Glutamatergic neuron (in vitro differentiated cells): ENCODE results near the gene FHIT. TPM values are rescaled to one million over a fixed set of nuclear protein-coding genes. Genes with fewer than 3 reads are reported as not detected.
"Not testable (repeated sequence)": the region's sequence is repeated elsewhere in the genome, so short reads cannot be mapped to it uniquely, and the experiment has no call there.

Source experiments
- DNase-seq: peaks from one replicate; pipeline ENCODE4 v3.0.0; 2022
- H3K27ac Mint-ChIP-seq: one replicate; pipeline ENCODE4 v1.8.0; 2020; ENCODE audit warnings: mild to moderate bottlenecking, mixed read lengths, inconsistent platforms; ENCODE audit not compliant: unreplicated experiment
- H3K27me3 Mint-ChIP-seq: one replicate; pipeline ENCODE4 v1.8.0; 2020; ENCODE audit warnings: mild to moderate bottlenecking, moderate library complexity, mixed read lengths, inconsistent platforms; ENCODE audit not compliant: unreplicated experiment
- H3K36me3 Mint-ChIP-seq: one replicate; pipeline ENCODE4 v1.8.0; 2020; ENCODE audit warnings: mild to moderate bottlenecking, mixed read lengths, inconsistent platforms; ENCODE audit not compliant: unreplicated experiment
- H3K4me1 Mint-ChIP-seq: one replicate; pipeline ENCODE4 v1.8.0; 2020; ENCODE audit warnings: mild to moderate bottlenecking, low read depth, mixed read lengths, inconsistent platforms; ENCODE audit not compliant: unreplicated experiment
- H3K4me3 Mint-ChIP-seq: one replicate; pipeline ENCODE4 v1.8.0; 2020; ENCODE audit warnings: mild to moderate bottlenecking, mixed read lengths, inconsistent platforms; ENCODE audit not compliant: unreplicated experiment
- H3K9me3 Mint-ChIP-seq: one replicate; pipeline ENCODE4 v1.8.0; 2020; ENCODE audit warnings: mild to moderate bottlenecking, moderate library complexity, mixed read lengths, inconsistent platforms; ENCODE audit not compliant: unreplicated experiment
- total RNA-seq: library from RNA; stranded (reverse); fragmentation: NEBNext Ultra II Directional; extraction: Animal tissue kit (Norgen Biotek cat#: 25700); gene quantifications from one replicate; pipeline ENCODE4 v1.2.1, GENCODE V29; 2021; ENCODE audit not compliant: unreplicated experiment
- TF ChIP-seq, protein P1 (sequence below): fragments of 200-600 bp; sonication (generic); IDR thresholded peaks from one replicate; pipeline ENCODE4 v1.5.0; 2021; ENCODE audit not compliant: partially characterized antibody, unreplicated experiment

The FHIT gene
- total RNA-seq, 1 donor from 2014 or later = 15.2 TPM

DNA sequence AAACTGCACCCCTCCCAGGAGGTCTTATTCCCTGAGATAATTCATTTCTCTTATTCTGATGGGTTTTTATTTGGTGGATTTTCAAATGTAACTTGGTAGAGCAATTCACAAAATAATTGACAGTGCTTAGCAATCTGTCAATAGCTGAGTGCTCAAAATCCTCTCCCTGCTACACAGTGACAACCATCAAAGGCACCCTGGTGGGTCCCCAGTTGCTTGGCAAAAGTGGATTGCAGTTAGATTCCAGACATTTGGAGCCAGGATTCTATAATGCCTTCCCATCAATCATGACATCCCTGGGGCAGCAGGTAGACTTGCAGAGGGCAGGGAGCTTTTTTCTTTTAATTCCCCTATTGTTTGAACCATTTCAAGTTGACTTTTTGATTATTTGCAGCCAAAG lies 59.0 kb downstream of the FHIT start:
- DNase-seq = no peak
- Mint-ChIP-seq H3K4me1 (no peaks in the 10 kb centered on the region), H3K9me3 (no peaks in the 10 kb centered on the region), H3K36me3 (no peaks in the 10 kb centered on the region), H3K27ac (no peak overlapping the region), H3K27me3 (no peaks in the 10 kb centered on the region), H3K4me3 (no peak overlapping the region)
- TF ChIP-seq, protein P1, sequence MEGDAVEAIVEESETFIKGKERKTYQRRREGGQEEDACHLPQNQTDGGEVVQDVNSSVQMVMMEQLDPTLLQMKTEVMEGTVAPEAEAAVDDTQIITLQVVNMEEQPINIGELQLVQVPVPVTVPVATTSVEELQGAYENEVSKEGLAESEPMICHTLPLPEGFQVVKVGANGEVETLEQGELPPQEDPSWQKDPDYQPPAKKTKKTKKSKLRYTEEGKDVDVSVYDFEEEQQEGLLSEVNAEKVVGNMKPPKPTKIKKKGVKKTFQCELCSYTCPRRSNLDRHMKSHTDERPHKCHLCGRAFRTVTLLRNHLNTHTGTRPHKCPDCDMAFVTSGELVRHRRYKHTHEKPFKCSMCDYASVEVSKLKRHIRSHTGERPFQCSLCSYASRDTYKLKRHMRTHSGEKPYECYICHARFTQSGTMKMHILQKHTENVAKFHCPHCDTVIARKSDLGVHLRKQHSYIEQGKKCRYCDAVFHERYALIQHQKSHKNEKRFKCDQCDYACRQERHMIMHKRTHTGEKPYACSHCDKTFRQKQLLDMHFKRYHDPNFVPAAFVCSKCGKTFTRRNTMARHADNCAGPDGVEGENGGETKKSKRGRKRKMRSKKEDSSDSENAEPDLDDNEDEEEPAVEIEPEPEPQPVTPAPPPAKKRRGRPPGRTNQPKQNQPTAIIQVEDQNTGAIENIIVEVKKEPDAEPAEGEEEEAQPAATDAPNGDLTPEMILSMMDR = no peak

DNA sequence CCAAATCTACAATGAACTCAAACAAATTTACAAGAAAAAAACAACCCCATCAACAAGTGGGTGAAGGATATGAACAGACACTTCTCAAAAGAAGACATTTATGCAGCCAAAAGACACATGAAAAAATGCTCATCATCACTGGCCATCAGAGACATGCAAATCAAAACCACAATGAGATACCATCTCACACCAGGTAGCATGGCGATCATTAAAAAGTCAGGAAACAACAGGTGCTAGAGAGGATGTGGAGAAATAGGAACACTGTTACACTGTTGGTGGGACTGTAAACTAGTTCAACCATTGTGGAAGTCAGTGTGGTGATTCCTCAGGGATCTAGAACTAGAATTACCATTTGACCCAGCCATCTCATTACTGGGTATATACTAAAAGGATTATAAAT lies 61.0 kb downstream of the FHIT start:
- not testable (repeated sequence) for H3K9me3 Mint-ChIP-seq, H3K36me3 Mint-ChIP-seq, H3K27me3 Mint-ChIP-seq, H3K4me1 Mint-ChIP-seq, H3K4me3 Mint-ChIP-seq, DNase-seq, H3K27ac Mint-ChIP-seq

DNA sequence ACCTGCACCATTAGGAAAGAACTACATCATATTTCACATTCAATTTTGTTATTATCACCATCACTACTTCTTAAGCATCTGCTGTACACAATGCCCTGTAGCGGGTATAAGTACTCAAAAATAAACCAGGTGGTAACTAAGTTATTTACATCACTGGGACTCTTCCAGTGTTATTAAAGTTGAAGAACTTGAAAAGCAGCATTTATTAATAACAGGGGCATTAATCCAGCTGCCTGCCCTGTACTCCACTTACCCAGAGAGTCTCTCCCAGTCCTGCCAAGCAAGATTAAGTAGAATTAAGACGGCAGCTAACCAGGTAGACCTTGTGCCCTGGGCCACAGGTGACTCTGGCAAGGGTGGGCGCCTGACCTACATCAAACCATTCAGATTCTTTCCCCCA lies 65.2 kb downstream of the FHIT start:
- DNase-seq = no peak
- no peaks in the 10 kb centered on the region for H3K36me3 Mint-ChIP-seq
- no peaks in the 10 kb centered on the region for H3K4me1 Mint-ChIP-seq
- no peak overlapping the region for H3K4me3 Mint-ChIP-seq
- TF ChIP-seq, protein P1 = no peak
- H3K27ac Mint-ChIP-seq = no peak overlapping the region
- H3K9me3 Mint-ChIP-seq = no peaks in the 10 kb centered on the region
- no peaks in the 10 kb centered on the region for H3K27me3 Mint-ChIP-seq

DNA sequence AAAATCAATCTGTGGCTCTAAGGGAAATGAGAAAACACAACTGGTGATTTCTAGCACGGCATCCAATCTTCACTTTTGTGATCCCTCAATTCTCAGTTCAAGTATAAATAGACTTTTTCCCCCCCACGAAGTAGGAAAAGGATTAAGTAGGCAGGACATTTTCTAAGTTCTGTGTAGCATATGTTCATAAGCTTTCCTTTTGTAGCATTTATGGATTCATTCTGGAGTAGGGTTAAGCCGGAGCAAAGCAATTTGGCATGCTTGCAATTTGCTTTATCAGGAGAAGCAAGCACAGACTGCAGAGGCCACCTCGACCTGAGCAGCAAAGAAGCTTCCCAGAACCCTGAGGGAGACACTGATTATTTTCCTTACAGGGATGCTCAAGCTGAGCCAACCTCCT lies 66.3 kb downstream of the FHIT start:
- DNase-seq = no peak
- TF ChIP-seq, protein P1 = no peak
- no peaks in the 10 kb centered on the region for H3K36me3 Mint-ChIP-seq
- H3K27ac Mint-ChIP-seq = no peak overlapping the region
- no peaks in the 10 kb centered on the region for H3K4me1 Mint-ChIP-seq
- H3K9me3 Mint-ChIP-seq = no peaks in the 10 kb centered on the region
- H3K4me3 Mint-ChIP-seq = no peak overlapping the region
- H3K27me3 Mint-ChIP-seq = no peaks in the 10 kb centered on the region

DNA sequence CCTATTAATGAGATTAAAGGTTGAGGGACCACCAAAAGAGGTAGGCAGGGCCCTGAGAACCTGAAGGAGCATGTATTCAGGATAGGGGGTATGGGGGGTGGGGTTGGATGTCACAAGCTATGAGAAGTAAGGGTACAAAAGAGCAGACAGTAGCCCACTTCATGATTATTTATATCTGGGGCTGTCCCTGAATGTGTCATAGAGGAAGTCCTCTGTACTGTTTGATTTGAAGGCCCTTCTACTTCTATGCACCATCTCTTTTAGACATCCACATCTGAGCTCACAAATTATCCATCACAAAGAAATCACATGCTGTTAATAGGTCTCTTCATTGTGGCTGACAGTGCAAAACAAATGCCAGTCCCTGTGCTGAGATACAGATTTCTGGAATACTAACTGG lies 68.6 kb downstream of the FHIT start:
- H3K27ac Mint-ChIP-seq = no peak overlapping the region
- H3K27me3 Mint-ChIP-seq = no peaks in the 10 kb centered on the region
- TF ChIP-seq, protein P1 = no peak
- DNase-seq = no peak
- no peak overlapping the region for H3K4me3 Mint-ChIP-seq
- H3K36me3 Mint-ChIP-seq = no peaks in the 10 kb centered on the region
- no peaks in the 10 kb centered on the region for H3K4me1 Mint-ChIP-seq
- no peaks in the 10 kb centered on the region for H3K9me3 Mint-ChIP-seq

DNA sequence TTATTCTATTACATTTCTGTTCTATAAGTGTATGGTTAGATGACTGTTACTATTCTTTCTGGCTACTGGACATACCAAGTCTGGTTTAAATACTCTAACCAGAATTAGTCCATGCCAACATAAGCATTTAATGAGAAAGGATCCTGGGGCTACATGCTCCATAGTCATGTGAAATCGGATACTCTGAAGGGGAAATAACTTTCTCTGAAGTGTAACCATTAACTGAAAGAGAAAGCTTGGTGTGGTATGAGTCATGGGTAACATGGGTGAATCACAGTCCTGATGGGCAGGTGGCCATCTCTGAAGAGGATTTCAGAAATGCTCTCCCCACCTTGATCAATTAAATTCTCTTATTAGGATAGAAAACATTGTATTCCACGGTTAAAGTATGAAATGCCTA lies 69.4 kb downstream of the FHIT start:
- Mint-ChIP-seq H3K4me1 (no peaks in the 10 kb centered on the region), H3K36me3 (no peaks in the 10 kb centered on the region), H3K9me3 (no peaks in the 10 kb centered on the region), H3K27ac (no peak overlapping the region), H3K4me3 (no peak overlapping the region), H3K27me3 (no peaks in the 10 kb centered on the region)
- DNase-seq = no peak
- TF ChIP-seq, protein P1 = no peak
